Measurements from ENCODE around the gene KEL.
"Not testable (repeated sequence)": the region's sequence is repeated elsewhere in the genome, so short reads cannot be mapped to it uniquely, and the experiment has no call there.

Gene KEL

GRCh38 chr7:142983825-142984224 lies 21.7 kb upstream of the KEL start:
- Histone ChIP-seq H4K20me1 (ENCODE audit: insufficient read depth, low read length) (no peaks in the 10 kb centered on the region), H3K36me3 (replicated peaks; ENCODE audit: insufficient read depth, low read length) (no peaks in the 10 kb centered on the region), H3F3A (ENCODE audit: insufficient read depth, low read length) (no peaks in the 10 kb centered on the region), H3K27ac (ENCODE audit: low read length) (no peak overlapping the region), H3K9me2 (replicated peaks; ENCODE audit: insufficient read depth, low read length) (no peaks in the 10 kb centered on the region), H3K9ac (ENCODE audit: low read length) (no peak overlapping the region), H3K79me2 (ENCODE audit: low read length) (no peaks in the 10 kb centered on the region), H3K9me3 (replicated peaks; ENCODE audit: insufficient read depth, low read length) (no peaks in the 10 kb centered on the region), H3K4me2 (ENCODE audit: low read depth, low read length) (no peak overlapping the region), H3K4me3 (ENCODE audit: low read length) (no peak overlapping the region), H3K27me3 (replicated peaks; ENCODE audit: insufficient read depth, low read length) (no peaks in the 10 kb centered on the region), H2AFZ (ENCODE audit: low read length) (no peak overlapping the region), H3K4me1 (ENCODE audit: low read length) (no peaks in the 10 kb centered on the region)
- DNase-seq = no peak
- TF ChIP-seq EZH2 (optimal IDR thresholded peaks at IDR 0.05; ENCODE audit: low read depth, low read length) (no peak), CTCF (IDR thresholded peaks at IDR 0.05; ENCODE audit: low read length) (no peak), EZH2phosphoT487 (IDR thresholded peaks at IDR 0.05; ENCODE audit: low read length) (no peak)

GRCh38 chr7:142978402-142978801 lies 16.2 kb upstream of the KEL start:
- H3K9me2 ChIP-seq (replicated peaks; ENCODE audit: insufficient read depth, low read length); H3K36me3 ChIP-seq (replicated peaks; ENCODE audit: insufficient read depth, low read length); H3K4me2 ChIP-seq (ENCODE audit: low read depth, low read length); H2AFZ ChIP-seq (ENCODE audit: low read length); H3K79me2 ChIP-seq (ENCODE audit: low read length); H3F3A ChIP-seq (ENCODE audit: insufficient read depth, low read length); H3K27me3 ChIP-seq (replicated peaks; ENCODE audit: insufficient read depth, low read length); H4K20me1 ChIP-seq (ENCODE audit: insufficient read depth, low read length); DNase-seq; H3K4me3 ChIP-seq (ENCODE audit: low read length); H3K9ac ChIP-seq (ENCODE audit: low read length); H3K27ac ChIP-seq (ENCODE audit: low read length); H3K4me1 ChIP-seq (ENCODE audit: low read length); H3K9me3 ChIP-seq (replicated peaks; ENCODE audit: insufficient read depth, low read length): not testable (repeated sequence)

DNA sequence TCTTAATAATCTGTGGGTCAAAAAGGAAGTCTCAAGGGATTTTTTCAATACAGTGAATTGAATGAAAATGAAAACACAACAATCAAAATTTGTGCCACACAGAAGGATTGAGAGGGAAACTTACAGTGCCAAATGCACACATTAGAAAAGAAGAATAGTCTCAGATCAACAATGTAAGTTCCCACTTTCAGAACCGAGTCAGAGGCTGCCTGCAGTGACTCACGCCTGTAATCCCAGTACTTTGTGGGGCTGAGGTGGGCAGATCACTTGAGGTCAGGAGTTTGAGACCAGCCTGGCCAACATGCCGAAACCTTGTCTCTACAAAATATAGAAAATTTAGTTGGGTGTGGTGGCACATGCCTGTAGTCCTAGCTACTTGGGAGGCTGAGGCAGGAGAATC lies 12.5 kb upstream of the KEL start:
- no peaks in the 10 kb centered on the region for H3K36me3 ChIP-seq (replicated peaks; ENCODE audit: insufficient read depth, low read length)
- no peak overlapping the region for H3K4me3 ChIP-seq (ENCODE audit: low read length)
- H3K79me2 ChIP-seq (ENCODE audit: low read length) = no peaks in the 10 kb centered on the region
- TF ChIP-seq EZH2 (optimal IDR thresholded peaks at IDR 0.05; ENCODE audit: low read depth, low read length) (no peak), EZH2phosphoT487 (IDR thresholded peaks at IDR 0.05; ENCODE audit: low read length) (no peak), CTCF (IDR thresholded peaks at IDR 0.05; ENCODE audit: low read length) (no peak)
- no peaks in the 10 kb centered on the region for H3F3A ChIP-seq (ENCODE audit: insufficient read depth, low read length)
- H3K9me3 ChIP-seq (replicated peaks; ENCODE audit: insufficient read depth, low read length) = no peaks in the 10 kb centered on the region
- H3K9ac ChIP-seq (ENCODE audit: low read length) = no peak overlapping the region
- no peak overlapping the region for H2AFZ ChIP-seq (ENCODE audit: low read length)
- no peak overlapping the region for H3K4me2 ChIP-seq (ENCODE audit: low read depth, low read length)
- DNase-seq = no peak
- no peak overlapping the region for H3K27ac ChIP-seq (ENCODE audit: low read length)
- no peaks in the 10 kb centered on the region for H3K9me2 ChIP-seq (replicated peaks; ENCODE audit: insufficient read depth, low read length)
- H4K20me1 ChIP-seq (ENCODE audit: insufficient read depth, low read length) = no peaks in the 10 kb centered on the region
- H3K27me3 ChIP-seq (replicated peaks; ENCODE audit: insufficient read depth, low read length) = no peaks in the 10 kb centered on the region
- no peaks in the 10 kb centered on the region for H3K4me1 ChIP-seq (ENCODE audit: low read length)

- Histone ChIP-seq H4K20me1 (ENCODE audit: insufficient read depth, low read length) (no peaks in the 10 kb centered on the region), H3F3A (ENCODE audit: insufficient read depth, low read length) (no peaks in the 10 kb centered on the region), H3K4me2 (ENCODE audit: low read depth, low read length) (no peak overlapping the region), H3K9me3 (replicated peaks; ENCODE audit: insufficient read depth, low read length) (no peaks in the 10 kb centered on the region), H3K9me2 (replicated peaks; ENCODE audit: insufficient read depth, low read length) (no peaks in the 10 kb centered on the region), H3K9ac (ENCODE audit: low read length) (no peak overlapping the region), H3K27me3 (replicated peaks; ENCODE audit: insufficient read depth, low read length) (no peaks in the 10 kb centered on the region), H3K79me2 (ENCODE audit: low read length) (no peaks in the 10 kb centered on the region), H2AFZ (ENCODE audit: low read length) (no peak overlapping the region), H3K27ac (ENCODE audit: low read length) (no peak overlapping the region), H3K4me1 (ENCODE audit: low read length) (no peaks in the 10 kb centered on the region), H3K36me3 (replicated peaks; ENCODE audit: insufficient read depth, low read length) (no peaks in the 10 kb centered on the region), H3K4me3 (ENCODE audit: low read length) (no peak overlapping the region)
- TF ChIP-seq CTCF (IDR thresholded peaks at IDR 0.05; ENCODE audit: low read length) = no peak
- TF ChIP-seq EZH2 (optimal IDR thresholded peaks at IDR 0.05; ENCODE audit: low read depth, low read length) = no peak
- no peak for TF ChIP-seq EZH2phosphoT487 (IDR thresholded peaks at IDR 0.05; ENCODE audit: low read length)
- no peak for DNase-seq
These were observed 7.0 kb upstream of the KEL start for GRCh38 chr7:142969183-142969582.
